ENCODE results near the gene SMCO4.

The SMCO4 gene

GRCh38 chr11:93514712-93515111, 28.5 kb downstream of the SMCO4 start:
- no peak overlapping the region for H3K4me3 ChIP-seq (ENCODE audit: low read depth in 1 of 2, low read length in 2 of 2)
- H3K27ac ChIP-seq (ENCODE audit: low read length), result no peak overlapping the region
- H3K36me3 ChIP-seq (ENCODE audit: control insufficient read depth in 1 of 2, insufficient read depth in 2 of 2, low read length in 2 of 2), result no peaks in the 10 kb centered on the region
- peaks cover 0 to 2% of the 10 kb centered on the region in 2 donors for H3K9me3 ChIP-seq (ENCODE audit: control insufficient read depth in 1 of 2, low read length in 2 of 2)
- H3K27me3 ChIP-seq (ENCODE audit: low read depth, low read length), result no peaks in the 10 kb centered on the region
- no peaks in the 10 kb centered on the region for H3K4me1 ChIP-seq (ENCODE audit: control insufficient read depth in 1 of 2, insufficient read depth in 2 of 2, low read length in 2 of 2)

DNA sequence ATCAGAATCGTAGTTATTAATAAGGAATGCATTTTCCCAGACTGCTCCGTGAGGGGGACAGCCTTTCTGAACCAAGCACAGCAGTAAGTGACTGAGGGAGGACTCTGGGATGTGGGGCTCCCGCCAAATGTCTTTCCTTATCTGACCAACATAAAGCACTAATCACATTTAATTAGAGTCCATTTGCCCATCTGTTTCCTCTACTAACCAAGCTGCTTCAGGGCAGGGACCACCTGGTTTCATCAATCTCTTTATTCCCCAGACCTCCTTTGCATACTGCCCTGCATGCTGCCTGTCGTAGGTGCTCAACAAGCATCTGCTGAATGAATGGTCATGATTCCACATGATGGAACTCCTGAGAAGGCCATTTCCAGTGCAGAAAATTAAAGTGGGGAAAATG, 29.4 kb downstream of the SMCO4 start:
- Histone ChIP-seq H3K27ac (ENCODE audit: low read length) (no peak overlapping the region), H3K36me3 (ENCODE audit: control insufficient read depth in 1 of 2, insufficient read depth in 2 of 2, low read length in 2 of 2) (no peaks in the 10 kb centered on the region), H3K4me1 (ENCODE audit: control insufficient read depth in 1 of 2, insufficient read depth in 2 of 2, low read length in 2 of 2) (no peaks in the 10 kb centered on the region), H3K27me3 (ENCODE audit: low read depth, low read length) (no peaks in the 10 kb centered on the region), H3K4me3 (ENCODE audit: low read depth in 1 of 2, low read length in 2 of 2) (no peak overlapping the region), H3K9me3 (ENCODE audit: control insufficient read depth in 1 of 2, low read length in 2 of 2) (peaks cover 0 to 5% of the 10 kb centered on the region in 2 donors)

- H3K27ac ChIP-seq (ENCODE audit: low read length), result no peak overlapping the region
- H3K36me3 ChIP-seq (ENCODE audit: control insufficient read depth in 1 of 2, insufficient read depth in 2 of 2, low read length in 2 of 2), result no peaks in the 10 kb centered on the region
- H3K27me3 ChIP-seq (ENCODE audit: low read depth, low read length), result no peaks in the 10 kb centered on the region
- H3K9me3 ChIP-seq (ENCODE audit: control insufficient read depth in 1 of 2, low read length in 2 of 2), result peaks cover 0 to 5% of the 10 kb centered on the region in 2 donors
- H3K4me3 ChIP-seq (ENCODE audit: low read depth in 1 of 2, low read length in 2 of 2), result no peak overlapping the region
- no peaks in the 10 kb centered on the region for H3K4me1 ChIP-seq (ENCODE audit: control insufficient read depth in 1 of 2, insufficient read depth in 2 of 2, low read length in 2 of 2)
Observed at GRCh38 chr11:93512949-93513667, 30.1 kb downstream of the SMCO4 start.

DNA sequence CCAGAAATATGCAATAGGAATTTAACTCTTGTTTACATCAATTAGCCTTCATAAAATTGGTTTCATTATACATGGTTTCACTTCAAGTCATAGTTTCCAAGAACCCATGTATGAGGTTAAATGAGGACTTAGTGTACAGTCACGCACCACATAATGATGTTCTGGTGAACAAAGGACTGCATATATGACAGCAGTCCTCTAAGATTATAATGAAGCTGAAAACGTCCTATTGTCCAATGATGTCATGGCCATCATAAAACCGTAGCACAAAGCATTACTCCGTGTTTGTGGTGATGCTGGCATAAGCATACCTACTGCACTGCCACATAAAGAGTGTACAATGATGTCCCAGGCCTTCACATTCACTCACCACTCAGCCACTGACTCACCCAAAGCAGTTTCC, 31.1 kb downstream of the SMCO4 start:
- no peak overlapping the region for H3K27ac ChIP-seq (ENCODE audit: low read length)
- H3K4me1 ChIP-seq (ENCODE audit: control insufficient read depth in 1 of 2, insufficient read depth in 2 of 2, low read length in 2 of 2), result no peaks in the 10 kb centered on the region
- H3K27me3 ChIP-seq (ENCODE audit: low read depth, low read length), result no peaks in the 10 kb centered on the region
- H3K36me3 ChIP-seq (ENCODE audit: control insufficient read depth in 1 of 2, insufficient read depth in 2 of 2, low read length in 2 of 2), result no peaks in the 10 kb centered on the region
- H3K4me3 ChIP-seq (ENCODE audit: low read depth in 1 of 2, low read length in 2 of 2), result no peak overlapping the region
- H3K9me3 ChIP-seq (ENCODE audit: control insufficient read depth in 1 of 2, low read length in 2 of 2), result peaks cover 0 to 5% of the 10 kb centered on the region in 2 donors

DNA sequence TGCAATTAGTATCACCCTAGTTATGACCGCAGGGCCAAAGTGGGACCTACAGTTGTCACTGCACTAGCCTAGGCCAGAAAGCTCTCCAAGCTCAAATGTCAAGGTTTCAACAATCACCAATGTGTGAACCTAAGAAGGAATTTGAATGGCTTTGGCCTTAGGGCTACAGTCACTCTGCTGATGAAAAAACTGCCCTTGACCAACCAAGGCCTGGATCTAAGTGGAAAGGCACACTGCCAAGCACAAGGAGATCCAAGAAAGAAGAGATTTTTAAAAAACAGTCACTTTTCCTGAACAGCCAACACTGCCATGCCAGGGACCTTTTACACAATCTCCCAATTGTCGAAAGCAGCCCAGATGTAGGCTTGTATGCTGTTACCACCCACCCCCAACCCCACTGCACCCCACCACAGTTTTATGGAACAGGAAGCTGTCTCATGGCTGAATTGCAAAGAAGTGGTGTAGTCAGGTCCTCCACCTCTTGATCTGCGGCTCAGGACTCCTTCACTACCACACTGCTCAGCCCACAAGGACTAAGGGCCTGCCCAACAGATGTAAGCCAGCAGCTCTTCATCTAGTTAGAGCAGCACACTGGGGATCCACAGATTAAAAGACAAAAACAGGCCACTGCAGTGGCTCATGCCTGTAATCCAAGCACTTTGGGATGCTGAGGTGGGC, 32.9 kb downstream of the SMCO4 start:
- Histone ChIP-seq H3K4me1 (ENCODE audit: control insufficient read depth in 1 of 2, insufficient read depth in 2 of 2, low read length in 2 of 2) (no peaks in the 10 kb centered on the region), H3K27me3 (ENCODE audit: low read depth, low read length) (no peaks in the 10 kb centered on the region), H3K9me3 (ENCODE audit: control insufficient read depth in 1 of 2, low read length in 2 of 2) (peaks cover 0 to 5% of the 10 kb centered on the region in 2 donors), H3K4me3 (ENCODE audit: low read depth in 1 of 2, low read length in 2 of 2) (no peak overlapping the region), H3K36me3 (ENCODE audit: control insufficient read depth in 1 of 2, insufficient read depth in 2 of 2, low read length in 2 of 2) (no peaks in the 10 kb centered on the region), H3K27ac (ENCODE audit: low read length) (no peak overlapping the region)

DNA sequence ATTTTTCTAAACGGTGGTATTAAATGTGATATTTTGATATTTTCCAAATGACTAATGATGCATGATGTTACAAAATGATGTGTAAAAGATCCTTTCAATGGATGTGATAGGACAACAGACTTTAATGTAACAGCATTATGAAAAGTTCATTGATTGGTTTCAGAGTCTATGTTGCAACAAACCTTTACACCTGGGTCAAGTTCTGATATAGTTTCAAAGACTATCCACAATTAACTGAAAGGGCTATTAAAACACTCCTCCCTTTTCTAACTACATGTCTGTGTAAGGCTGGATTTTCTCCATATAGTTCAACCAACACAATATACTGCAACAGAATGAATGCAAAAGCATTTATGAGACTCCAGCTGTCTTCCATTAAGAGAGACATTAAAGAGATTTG, 35.7 kb downstream of the SMCO4 start:
- Histone ChIP-seq H3K27me3 (ENCODE audit: low read depth, low read length) (no peaks in the 10 kb centered on the region), H3K9me3 (ENCODE audit: control insufficient read depth in 1 of 2, low read length in 2 of 2) (peaks cover 0 to 5% of the 10 kb centered on the region in 2 donors), H3K36me3 (ENCODE audit: control insufficient read depth in 1 of 2, insufficient read depth in 2 of 2, low read length in 2 of 2) (no peaks in the 10 kb centered on the region), H3K4me3 (ENCODE audit: low read depth in 1 of 2, low read length in 2 of 2) (no peak overlapping the region), H3K4me1 (ENCODE audit: control insufficient read depth in 1 of 2, insufficient read depth in 2 of 2, low read length in 2 of 2) (no peaks in the 10 kb centered on the region), H3K27ac (ENCODE audit: low read length) (no peak overlapping the region)

DNA sequence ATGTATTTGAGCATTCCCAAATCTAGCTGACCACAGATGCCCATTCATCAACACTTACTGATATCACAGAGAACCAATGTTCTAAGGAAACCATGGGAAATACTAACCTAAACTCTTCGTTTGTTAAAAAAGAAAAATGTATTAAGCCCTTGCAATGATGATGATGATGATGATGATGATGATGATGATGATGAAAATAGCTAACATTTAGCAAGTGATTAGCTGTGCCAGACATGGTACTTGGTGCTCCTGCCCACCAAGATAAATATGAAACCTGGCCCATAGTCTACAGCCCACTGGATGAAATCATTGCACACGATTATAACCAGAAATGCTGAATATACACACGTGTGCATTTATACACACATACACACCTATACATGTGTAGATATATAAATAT, 37.5 kb downstream of the SMCO4 start:
- no peak overlapping the region for H3K27ac ChIP-seq (ENCODE audit: low read length)
- H3K4me3 ChIP-seq (ENCODE audit: low read depth in 1 of 2, low read length in 2 of 2), result no peak overlapping the region
- no peaks in the 10 kb centered on the region for H3K27me3 ChIP-seq (ENCODE audit: low read depth, low read length)
- H3K9me3 ChIP-seq (ENCODE audit: control insufficient read depth in 1 of 2, low read length in 2 of 2), result peaks cover 0 to 5% of the 10 kb centered on the region in 2 donors
- H3K4me1 ChIP-seq (ENCODE audit: control insufficient read depth in 1 of 2, insufficient read depth in 2 of 2, low read length in 2 of 2), result no peaks in the 10 kb centered on the region
- H3K36me3 ChIP-seq (ENCODE audit: control insufficient read depth in 1 of 2, insufficient read depth in 2 of 2, low read length in 2 of 2), result no peaks in the 10 kb centered on the region

- H3K4me1 ChIP-seq (ENCODE audit: control insufficient read depth in 1 of 2, insufficient read depth in 2 of 2, low read length in 2 of 2), result no peaks in the 10 kb centered on the region
- H3K9me3 ChIP-seq (ENCODE audit: control insufficient read depth in 1 of 2, low read length in 2 of 2), result peaks cover 0 to under 1% of the 10 kb centered on the region in 2 donors
- H3K36me3 ChIP-seq (ENCODE audit: control insufficient read depth in 1 of 2, insufficient read depth in 2 of 2, low read length in 2 of 2), result no peaks in the 10 kb centered on the region
- no peaks in the 10 kb centered on the region for H3K27me3 ChIP-seq (ENCODE audit: low read depth, low read length)
- H3K27ac ChIP-seq (ENCODE audit: low read length), result no peak overlapping the region
- no peak overlapping the region for H3K4me3 ChIP-seq (ENCODE audit: low read depth in 1 of 2, low read length in 2 of 2)
Observed at GRCh38 chr11:93504110-93505095, 38.8 kb downstream of the SMCO4 start.

GRCh38 chr11:93501856-93502255, 41.3 kb downstream of the SMCO4 start:
- H3K27ac ChIP-seq (ENCODE audit: low read length), result no peak overlapping the region
- H3K36me3 ChIP-seq (ENCODE audit: control insufficient read depth in 1 of 2, insufficient read depth in 2 of 2, low read length in 2 of 2), result peaks cover 0 to under 1% of the 10 kb centered on the region in 2 donors
- H3K4me1 ChIP-seq (ENCODE audit: control insufficient read depth in 1 of 2, insufficient read depth in 2 of 2, low read length in 2 of 2), result no peaks in the 10 kb centered on the region
- H3K4me3 ChIP-seq (ENCODE audit: low read depth in 1 of 2, low read length in 2 of 2), result no peak overlapping the region
- H3K9me3 ChIP-seq (ENCODE audit: control insufficient read depth in 1 of 2, low read length in 2 of 2), result no peaks in the 10 kb centered on the region
- H3K27me3 ChIP-seq (ENCODE audit: low read depth, low read length), result no peaks in the 10 kb centered on the region

- Histone ChIP-seq H3K4me3 (ENCODE audit: low read depth in 1 of 2, low read length in 2 of 2) (no peak overlapping the region), H3K4me1 (ENCODE audit: control insufficient read depth in 1 of 2, insufficient read depth in 2 of 2, low read length in 2 of 2) (no peaks in the 10 kb centered on the region), H3K9me3 (ENCODE audit: control insufficient read depth in 1 of 2, low read length in 2 of 2) (no peaks in the 10 kb centered on the region), H3K27me3 (ENCODE audit: low read depth, low read length) (no peaks in the 10 kb centered on the region), H3K27ac (ENCODE audit: low read length) (no peak overlapping the region), H3K36me3 (ENCODE audit: control insufficient read depth in 1 of 2, insufficient read depth in 2 of 2, low read length in 2 of 2) (peaks cover 0 to 5% of the 10 kb centered on the region in 2 donors)
Observed at GRCh38 chr11:93500759-93501158, 42.4 kb downstream of the SMCO4 start.

DNA sequence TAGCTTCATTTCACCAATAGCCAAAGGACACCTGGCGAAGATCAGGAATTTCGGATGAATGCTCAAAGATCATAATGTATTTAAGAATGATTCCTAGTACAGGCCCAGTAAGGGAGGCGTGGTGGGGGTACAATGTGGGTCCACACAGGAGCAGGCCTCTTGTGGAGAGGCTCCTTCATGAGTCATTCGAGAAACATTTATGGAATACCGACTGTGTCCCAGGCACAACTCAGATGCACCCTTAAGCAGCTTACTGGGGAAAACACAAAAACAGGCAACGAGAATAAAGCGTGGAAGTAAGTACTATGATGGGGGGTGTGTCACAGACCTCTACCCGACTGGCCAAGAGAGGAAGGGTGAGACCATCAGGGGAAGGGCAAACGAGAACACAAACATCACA, 44.5 kb downstream of the SMCO4 start:
- no peaks in the 10 kb centered on the region for H3K4me1 ChIP-seq (ENCODE audit: control insufficient read depth in 1 of 2, insufficient read depth in 2 of 2, low read length in 2 of 2)
- H3K9me3 ChIP-seq (ENCODE audit: control insufficient read depth in 1 of 2, low read length in 2 of 2), result no peaks in the 10 kb centered on the region
- no peak overlapping the region for H3K4me3 ChIP-seq (ENCODE audit: low read depth in 1 of 2, low read length in 2 of 2)
- H3K27ac ChIP-seq (ENCODE audit: low read length), result no peak overlapping the region
- no peaks in the 10 kb centered on the region for H3K27me3 ChIP-seq (ENCODE audit: low read depth, low read length)
- peaks cover 3 to 5% of the 10 kb centered on the region in 2 donors for H3K36me3 ChIP-seq (ENCODE audit: control insufficient read depth in 1 of 2, insufficient read depth in 2 of 2, low read length in 2 of 2)

Data from muscle layer of duodenum (tissue), 2 donors.